HG03521 (cell line): ENCODE results near the gene KCNIP3.

Experiments
- ATAC-seq: cut with Tn5 transposase; IDR thresholded peaks from one replicate; pipeline ENCODE4 v1.9.1; 2021; ENCODE audit warnings: mild to moderate bottlenecking, moderate library complexity; ENCODE audit not compliant: unreplicated experiment

KCNIP3 gene

DNA sequence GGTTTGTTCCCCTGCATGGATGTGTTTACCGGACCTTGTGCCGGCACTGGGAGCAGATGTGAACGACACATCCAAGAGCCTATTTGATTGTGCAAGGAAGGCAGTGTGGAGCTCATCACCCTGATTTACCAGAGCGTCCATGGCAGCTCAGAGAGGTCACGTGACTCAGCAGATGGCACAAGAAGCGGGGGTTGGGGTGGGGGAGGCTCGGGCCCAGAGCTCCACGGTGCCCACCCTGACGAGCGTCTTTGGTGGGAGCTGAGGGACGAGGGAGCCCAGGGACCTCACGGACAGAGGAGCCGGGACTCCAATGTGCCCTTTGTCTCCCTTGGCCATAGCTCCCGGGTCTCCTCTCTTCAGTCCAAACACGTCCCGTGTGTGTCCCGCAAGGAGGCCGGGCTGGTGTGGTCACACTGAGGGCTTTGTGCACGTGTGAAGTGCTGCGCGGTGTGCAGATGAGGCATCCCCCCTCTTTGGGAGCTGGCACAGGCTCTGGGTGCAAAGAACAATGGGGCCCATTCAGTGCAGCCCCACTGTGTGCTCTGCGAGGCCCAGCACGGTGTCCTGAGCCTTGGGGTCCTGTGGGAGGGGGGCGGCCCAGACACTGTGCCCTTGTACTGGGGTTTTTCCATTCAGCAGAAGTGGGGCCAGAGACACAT lies 15.5 kb downstream of the KCNIP3 start:
- no peak for ATAC-seq

DNA sequence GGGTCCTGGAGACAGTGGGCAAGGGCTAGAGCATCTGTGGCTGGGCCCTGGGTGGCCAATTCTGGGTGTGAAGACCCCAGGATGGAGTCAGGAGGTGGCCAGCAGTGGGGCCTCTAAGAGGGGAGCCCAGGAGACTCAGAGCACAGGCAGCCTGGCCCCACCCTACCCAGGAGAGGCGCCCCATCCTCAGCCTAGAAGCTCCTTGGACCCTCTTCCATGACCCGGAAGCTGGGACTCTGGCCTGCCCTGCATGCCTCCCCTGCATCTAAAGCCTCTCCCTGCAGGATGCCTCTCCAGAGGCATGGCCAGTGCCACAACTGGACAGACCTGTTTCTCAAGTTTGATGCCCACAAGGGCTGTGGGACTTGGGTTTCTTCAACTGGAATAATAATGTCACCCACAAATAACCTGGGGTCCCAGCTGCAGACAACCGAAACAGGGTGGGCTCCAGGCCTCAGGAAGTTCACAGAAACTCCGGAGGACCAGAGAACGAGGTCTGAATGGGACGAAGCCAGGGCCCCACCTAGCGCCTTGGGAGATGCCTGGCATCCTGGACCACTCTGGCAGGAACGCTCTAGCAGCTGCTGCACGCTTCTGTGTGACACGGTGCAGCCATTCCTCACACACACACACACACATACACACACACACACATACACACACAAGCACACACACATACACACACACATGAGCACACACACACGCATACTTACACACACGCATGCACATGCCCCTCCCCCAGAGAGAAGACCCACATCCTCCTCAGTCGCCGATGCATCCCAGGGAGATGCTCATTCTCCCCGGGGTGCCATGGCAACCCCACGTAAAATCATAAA lies 16.4 kb downstream of the KCNIP3 start:
- no peak for ATAC-seq

DNA sequence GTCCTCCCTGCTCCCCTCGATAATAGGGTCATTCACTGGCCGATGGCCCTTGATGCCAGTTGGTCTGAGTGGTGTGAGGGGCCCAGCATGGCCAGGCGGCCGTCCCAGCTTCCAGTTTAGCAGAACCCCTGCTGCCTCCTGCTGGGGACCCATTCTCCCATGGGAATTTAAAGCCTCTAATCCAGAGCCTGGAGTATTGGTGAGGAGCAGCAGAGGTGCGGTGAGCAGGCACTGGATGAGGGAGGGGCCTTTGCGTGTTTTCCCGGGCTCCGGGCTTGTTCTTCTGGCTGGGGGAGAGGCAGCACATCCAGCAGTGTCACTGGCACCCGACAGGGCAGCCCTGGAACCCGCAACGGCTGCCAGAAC lies 17.4 kb downstream of the KCNIP3 start:
- no peak for ATAC-seq

DNA sequence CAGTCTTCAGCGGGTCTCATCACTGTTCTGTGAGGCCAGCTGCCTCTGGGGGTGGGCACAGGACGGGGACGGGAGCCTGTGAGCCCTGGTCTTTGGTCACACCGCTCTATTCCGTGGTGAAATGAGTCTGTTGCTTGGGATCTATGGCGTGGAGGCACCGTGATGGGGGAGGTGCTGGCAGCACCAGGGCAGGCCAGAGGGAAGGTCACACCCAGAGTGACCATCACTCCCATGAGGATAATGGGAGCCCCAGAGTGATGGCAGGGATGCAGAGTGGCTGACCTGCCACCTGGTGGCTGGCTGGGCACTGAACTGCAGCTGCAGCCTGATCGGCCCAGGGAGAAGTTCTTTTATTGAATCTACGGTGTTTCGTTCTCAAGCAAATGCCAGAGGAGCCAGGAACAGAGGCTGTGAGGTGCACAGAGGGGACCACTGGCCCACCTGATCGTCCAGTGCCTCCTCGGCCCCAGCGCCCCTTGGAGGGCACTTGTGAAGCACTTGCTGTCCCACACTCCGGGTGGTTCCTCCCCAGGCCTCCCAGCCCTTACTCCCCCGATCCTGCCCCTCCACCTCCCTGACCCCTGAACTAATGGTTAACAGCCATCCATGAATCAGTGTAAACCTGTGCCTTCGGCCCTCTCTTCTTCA lies 17.9 kb downstream of the KCNIP3 start:
- ATAC-seq, result no peak

DNA sequence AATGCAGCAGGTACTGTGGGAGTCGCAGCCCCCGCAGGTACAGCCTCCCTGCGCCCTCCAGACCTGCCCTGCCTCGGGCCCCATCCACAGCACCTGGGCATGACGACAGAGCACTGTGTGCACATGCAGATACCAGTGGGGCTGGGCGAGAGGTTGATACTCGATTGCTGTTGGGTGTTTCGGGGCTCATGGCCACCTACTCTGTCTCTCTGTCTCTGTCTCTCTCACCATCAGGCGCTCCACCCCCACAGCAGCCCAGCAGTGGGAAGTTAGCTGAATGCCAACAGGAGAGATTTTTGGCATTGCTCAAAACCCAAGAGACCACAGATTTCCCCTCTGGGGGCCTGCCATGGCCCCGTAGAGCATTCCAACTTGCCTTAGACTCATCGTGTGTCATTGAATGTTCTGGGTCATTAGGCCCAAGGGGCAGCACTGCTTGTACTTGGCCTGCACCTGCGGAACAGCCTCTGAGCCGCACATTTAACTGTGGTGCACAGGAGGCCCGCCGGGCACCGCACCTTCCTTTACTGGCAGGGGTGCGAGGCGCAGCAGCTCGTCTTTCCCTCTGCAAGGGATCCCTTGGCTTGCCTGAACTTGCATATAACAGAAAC lies 18.8 kb downstream of the KCNIP3 start:
- no peak for ATAC-seq

DNA sequence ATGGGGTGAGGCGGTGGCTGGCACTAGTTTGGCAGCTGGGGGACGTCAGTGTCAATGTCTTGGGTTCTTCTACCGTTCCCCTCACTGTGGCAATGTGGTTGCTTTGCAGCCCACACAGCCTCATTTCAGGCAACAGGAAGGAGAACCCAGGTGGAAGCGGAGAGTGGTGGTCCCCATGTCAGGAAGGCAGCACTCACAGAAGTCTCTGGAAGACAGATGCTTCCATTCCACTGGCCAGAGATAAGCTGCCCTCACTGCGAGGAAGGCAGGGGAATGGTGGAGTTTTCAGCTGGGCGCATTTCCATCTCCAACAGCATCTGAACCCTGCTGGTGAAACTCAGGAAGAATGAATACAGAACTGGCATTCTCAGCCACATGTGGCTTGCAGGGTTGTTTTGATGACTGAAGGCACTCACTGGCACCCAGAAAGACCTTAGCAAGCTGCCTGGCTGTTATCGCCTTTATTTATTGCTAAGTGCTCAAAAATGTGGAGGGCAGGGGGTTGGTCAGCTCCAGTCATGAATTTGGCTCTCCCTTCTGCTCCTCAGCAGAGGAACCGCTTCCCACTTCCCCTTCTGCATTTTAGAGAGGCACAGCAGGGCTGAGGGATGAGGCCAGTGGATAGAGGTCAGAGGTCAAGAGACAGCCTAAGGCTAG lies 19.4 kb downstream of the KCNIP3 start:
- ATAC-seq, result no peak

DNA sequence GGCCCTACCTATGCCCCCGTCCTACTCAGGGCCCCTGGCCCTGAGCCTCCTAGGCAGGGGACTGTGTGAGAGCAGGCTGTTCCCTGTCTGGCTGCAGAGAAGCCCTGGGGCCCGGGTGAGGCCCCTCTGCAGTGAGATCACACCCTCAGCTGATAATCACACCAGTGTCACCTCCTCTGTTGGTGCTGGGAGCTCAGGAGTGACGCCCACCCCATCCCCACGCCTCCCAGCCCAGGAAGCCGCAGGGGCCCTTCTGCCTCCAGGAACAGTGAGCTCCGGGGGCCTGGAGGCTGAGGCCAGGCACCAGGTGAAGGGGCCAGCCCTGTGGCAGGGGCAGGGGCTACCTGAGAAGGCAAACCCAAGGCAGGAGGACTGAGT lies 20.0 kb downstream of the KCNIP3 start:
- no peak for ATAC-seq

DNA sequence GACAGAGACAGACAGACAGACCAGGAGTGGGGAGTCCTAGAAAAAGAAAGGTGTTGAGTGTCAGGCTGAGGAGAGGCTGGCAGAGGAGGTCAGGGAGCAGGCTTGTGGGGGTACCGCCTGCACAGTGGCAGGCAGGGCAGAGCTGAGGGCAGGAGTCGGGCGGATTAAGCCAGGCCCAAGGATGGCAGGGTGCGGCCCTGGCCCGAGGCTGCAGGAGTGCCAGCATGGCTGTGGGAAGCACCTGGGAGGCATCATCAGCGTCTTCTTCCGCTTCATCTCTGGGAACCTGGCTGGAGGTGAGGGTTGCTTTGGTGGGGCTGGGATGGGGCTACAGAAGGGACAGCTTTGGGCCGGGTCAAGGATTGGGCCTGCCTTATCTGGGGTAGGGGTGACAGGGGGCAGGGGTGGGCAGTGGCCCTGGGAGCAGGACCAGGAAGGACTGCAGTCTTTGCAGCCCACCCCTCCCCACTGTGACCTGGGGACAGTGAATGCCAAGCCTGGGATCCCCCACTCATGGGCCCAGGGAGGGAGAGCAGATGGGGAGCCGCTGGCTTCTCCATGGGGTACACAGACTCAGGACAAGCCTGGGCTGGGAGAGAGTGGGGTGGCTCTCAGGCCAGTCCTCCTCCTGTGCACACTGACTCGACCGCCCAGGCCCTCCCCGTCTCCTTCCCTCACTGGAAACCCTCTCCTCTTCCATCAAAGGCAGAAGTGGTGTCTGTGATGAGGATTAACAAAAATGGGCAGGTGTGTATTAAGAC lies 20.7 kb downstream of the KCNIP3 start:
- no peak for ATAC-seq

DNA sequence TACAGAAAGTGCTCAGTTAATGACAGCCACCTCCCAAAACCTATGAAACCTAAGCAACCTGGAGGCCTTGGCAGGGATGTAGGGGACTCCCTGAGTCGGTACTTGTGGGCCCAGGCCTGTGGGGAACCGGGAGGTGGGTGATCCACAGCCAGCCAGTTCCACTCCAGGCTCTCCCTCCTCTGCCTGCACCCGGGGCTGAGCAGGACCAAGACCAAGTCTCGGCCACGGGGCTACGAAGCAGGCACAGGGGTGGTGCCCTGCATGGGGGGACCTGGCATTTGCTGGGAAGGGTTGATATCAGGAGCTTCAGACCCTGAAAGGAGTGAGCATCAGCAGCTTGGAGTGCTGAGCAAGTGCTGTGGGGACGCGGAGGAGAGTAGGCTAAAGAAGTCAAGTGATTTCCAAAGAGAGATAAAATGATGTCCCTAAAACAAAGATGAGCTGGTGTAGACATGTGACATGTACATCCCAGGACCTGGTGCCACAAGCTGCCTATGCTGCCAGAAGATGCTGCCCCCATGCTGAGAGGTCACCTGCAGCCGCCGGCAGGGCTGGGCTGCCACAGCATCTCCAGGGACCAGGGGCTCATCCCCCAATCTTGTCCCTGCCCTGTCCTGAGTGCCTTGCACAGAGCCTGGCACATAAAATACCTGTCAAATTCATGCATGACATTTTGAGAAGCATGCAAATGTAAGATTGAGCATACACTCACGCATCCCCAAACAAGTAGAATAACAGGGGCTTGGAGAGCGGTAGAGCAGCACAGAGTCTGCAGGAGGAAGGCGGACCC lies 21.5 kb downstream of the KCNIP3 start:
- no peak for ATAC-seq

DNA sequence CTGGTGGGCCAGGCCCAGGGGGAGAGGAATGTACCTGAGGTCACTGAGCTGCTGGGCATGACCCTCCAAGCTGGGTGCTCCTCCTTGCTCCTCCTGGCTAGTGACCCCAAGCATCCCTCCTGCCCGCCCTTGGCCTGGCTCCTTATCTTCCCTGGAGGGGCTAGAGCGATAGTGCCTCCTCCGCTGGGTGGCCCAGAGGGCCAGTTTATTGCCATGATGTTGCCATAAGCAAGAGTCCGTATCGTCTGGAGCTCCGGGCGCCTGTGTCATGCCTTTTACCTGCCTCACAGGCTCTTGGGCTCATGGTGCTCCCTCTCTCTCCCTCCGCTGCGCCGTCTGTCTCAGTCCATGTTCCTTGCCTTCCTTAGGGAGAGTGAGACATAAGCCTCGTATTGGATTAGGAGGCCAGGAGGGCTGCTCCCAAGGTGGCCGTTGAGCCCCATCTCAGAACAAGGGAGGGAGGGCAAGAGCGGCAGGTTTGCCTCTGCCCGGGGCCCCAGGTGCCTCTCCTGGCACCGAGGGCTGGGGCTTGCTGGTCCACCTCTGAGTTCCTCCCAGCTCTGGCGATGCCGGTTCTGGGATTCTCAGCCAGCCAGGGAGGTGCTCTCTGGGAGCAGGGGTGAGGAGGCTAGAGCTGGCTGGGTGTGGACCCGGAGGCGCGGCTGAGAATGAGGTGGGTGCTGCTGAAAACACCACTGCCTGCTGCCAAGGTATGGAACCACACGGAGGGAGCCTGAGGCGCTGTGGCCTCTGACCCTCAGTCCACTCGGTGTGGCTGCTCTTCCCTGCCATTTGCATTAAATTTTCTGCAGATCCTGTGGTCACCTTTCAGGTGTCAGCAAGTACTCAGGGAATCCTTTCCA lies 22.6 kb downstream of the KCNIP3 start:
- ATAC-seq, result no peak

DNA sequence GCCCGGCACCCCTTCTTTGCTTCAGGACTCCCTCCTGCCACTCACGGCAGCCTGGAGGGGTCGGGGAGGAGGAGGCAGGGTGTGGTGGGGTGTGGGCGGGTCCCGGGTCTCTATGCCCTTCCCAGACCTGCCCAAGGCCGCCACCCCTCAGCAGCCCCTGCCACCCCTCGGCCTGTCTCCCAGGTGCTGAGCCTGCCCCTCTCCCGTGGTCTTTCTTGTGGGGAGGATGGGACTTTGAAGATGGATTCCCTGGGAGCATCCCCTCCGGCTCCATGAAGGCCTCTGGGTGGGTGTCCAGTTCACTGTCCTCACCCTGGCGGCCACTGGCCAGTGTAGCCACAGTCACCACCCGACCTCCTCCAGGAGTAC lies 23.2 kb downstream of the KCNIP3 start:
- no peak for ATAC-seq

DNA sequence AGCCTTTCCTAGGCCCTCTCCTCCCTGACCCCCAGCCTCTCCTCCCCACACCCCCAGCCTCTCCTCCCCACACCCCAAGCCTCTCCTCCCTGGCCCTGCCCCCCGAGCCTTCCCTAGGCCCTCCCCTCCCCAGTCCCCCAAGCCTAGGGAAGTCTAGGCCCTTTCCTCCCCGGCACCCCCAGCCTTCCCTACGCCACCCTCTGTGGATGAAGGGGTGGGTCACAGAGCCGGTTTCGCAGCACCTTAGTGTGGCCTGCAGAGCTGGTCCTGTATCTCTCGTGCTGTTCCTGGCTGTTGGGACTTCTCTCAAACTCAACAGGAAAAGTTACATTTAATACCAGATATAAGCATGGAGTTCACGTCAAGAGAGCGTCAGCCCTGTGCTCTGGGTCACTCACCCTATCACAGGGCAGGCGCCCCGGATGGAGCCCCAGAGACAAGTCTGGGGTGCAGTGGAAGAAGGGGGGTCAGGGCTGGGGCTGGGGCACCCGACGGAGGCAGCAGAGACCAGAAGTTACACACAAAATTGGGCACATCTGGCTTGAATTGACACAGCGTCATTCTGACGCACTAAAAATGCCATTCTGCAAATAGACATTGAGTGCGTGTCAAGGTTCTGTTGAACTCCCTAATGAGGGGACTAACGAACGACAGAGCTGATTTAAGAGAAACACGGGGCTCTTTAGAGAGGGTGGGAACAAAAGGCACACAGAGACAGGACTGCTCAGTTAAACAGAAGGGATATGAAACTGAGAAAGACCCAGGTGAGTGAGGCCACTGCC lies 24.0 kb downstream of the KCNIP3 start:
- ATAC-seq, result no peak

DNA sequence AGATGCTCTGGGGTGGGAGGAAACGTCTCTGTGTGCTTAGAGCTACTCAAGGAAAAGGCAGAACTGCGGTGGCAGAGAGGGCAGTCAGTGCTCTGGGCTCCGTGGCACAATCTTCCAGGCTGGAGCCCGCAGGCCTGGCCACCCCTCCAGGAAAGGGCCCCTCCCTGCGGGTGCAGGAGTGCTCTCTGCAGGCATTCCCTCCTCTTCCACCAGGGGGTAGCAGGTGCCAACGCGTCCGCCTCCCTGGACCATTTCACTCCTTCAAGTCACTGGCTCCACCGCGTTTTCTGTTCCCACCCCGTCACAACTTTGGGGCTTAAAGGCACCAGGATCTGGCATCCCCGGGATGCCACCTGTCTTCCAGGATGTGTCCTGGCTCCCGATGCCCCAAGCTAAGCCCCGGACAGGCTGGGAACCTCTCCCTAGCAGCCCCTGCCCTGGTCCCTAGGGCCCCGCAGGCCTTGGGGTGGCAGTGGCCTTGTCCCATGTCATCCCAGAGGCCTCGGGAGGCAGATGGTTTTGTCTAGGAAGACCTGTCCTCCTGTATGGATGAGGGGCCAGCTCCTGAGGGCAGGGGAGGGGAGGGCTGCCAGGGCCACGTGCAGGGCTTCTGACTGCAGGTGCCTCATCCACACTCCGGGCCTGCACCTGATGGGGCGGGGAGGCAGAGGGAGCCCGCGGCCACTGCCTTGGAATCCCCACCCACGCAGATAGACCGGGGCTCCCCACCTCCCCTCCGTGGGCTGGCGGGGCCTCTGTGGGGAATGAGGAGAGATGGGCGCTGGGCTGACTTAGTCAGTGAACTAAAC lies 26.4 kb downstream of the KCNIP3 start:
- ATAC-seq, result no peak

DNA sequence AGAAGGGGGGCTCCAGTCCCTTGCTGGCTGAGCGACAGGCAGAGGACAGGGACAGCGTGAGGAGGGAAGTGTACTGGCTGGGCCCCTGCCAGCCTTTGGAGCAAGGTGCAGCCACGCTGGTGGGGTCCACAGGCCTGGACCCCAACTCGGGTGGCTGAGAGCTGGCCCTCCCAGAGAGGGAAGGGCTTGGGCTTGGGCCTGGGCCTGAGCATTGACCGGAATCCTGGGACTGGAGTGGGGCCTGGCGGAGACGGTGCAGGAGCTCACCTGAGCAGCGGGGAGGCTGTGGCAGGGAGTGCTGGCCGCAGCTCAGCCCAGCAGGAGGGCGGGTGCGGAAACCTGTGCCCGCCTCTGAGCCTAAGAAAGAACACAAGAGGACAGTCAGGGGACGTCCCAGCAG lies 27.9 kb downstream of the KCNIP3 start:
- no peak for ATAC-seq

DNA sequence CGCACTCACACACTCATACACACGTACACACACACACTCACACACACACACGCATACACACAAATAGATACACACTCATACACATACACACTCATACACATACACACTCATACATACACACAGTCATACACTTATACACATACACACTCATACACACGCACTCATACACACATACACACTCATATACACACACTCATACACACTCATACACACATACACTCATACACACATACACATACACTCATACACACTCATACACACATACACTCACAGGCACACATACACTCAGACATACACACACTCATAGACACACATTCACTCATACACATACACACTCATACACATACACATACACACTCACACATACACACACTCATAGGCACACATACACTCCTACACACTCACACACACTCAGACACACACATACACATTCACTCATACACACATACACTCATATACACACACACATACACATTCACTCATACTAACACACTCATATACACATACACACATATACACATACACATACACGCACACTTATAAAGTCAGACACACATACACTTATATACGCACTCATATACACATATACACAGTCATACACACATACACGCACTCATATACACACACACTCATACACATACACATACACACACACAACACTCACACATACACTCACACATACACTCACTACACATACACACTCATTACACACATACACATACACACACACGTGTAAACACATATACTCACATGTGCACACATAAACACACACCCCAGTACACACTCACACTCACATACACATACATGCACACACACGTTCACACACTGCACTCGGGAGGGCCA lies 28.7 kb downstream of the KCNIP3 start:
- no peak for ATAC-seq

DNA sequence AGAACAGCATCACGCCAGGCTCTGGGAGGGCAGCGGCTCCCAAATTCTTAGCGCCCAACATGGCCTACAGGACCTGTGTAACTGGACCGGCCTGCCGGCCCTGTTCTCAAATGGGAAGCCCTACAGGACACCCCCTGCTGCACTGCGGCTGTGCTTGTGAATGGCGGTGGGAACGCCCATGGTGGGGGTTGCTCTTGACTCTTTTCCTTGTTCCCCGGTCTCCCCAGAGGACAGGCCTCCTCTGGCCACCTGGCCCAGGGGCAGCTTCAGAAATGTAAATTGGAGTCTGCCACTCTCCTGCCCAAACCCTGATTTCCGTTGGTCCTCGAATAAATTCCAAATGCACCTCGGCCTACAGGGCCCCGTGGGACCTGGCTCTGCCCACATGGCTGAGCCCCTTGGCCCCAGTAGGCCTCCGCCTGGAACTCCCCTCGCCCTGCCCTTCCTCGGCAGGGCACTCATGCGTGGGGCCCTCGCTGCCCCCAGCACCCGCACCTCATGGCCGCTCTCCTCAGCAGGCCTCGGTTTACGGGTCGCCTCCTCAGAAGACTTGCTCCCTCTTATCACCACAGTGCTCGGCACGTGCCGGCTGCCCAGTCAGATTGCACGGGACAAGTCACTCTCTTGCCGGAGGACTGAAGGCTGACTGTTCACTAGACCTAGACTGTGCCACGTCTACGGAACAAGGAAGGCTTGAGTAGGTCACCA lies 29.4 kb downstream of the KCNIP3 start:
- no peak for ATAC-seq
